Measurements from ENCODE around the gene HS3ST5.

Gene HS3ST5

DNA sequence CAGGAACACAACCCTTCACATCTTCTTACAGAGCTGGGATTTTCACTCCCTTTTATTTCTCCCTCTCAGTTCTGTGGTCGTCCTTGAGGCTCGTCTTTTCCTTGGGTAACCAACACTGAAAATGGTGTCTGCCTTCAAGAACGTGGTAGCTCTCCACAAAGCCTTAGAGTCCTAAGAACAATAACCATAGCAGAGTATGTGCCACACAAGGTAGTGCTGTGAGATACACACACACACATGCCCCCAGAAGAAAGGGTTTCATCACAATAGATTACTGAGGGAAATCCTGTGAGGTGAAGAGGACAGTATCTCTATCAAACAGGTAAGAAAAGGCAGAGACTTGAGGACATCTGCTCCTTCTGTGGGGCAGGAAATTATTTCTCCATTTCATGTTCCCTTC lies 267.0 kb downstream of the HS3ST5 start:
- no peaks in the 10 kb centered on the region for H3K4me1 Mint-ChIP-seq
- H3K9me3 Mint-ChIP-seq, result peaks cover 2% of the 10 kb centered on the region
- H3K27me3 Mint-ChIP-seq (ENCODE audit: low read depth), result peaks cover 1% of the 10 kb centered on the region
- no peaks in the 10 kb centered on the region for H3K36me3 Mint-ChIP-seq (ENCODE audit: low read depth)
- H3K4me3 Mint-ChIP-seq, result no peak overlapping the region
- TF ChIP-seq CTCF (IDR thresholded peaks at IDR 0.05; ENCODE audit: unreplicated experiment in 3 of 3), result no peak
- no peak overlapping the region for H3K27ac Mint-ChIP-seq

GRCh38 chr6:114075300-114075699 lies 267.5 kb downstream of the HS3ST5 start:
- no peaks in the 10 kb centered on the region for H3K36me3 Mint-ChIP-seq (ENCODE audit: low read depth)
- peaks cover 2% of the 10 kb centered on the region for H3K9me3 Mint-ChIP-seq
- no peaks in the 10 kb centered on the region for H3K27me3 Mint-ChIP-seq (ENCODE audit: low read depth)
- no peak overlapping the region for H3K27ac Mint-ChIP-seq
- no peak for TF ChIP-seq CTCF (IDR thresholded peaks at IDR 0.05; ENCODE audit: unreplicated experiment in 3 of 3)
- H3K4me3 Mint-ChIP-seq, result no peak overlapping the region
- no peaks in the 10 kb centered on the region for H3K4me1 Mint-ChIP-seq

DNA sequence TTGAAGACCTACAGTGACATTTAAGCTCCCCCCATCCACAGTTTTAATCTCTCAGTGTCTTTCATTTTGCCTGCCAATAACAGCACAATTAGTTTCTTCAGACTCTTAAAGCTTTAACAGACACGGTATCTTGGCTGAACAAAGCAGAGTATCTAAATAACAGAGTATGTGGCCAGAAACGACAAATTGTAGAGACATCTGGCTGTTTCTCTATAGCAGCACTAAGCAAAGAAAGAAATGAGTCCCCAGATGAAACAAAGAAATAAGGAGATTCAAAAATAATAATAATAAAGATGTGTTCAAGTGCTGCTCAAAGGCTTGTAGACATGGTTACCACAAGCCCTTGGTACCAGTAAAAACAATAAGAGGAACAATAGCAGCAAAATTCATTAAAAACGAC lies 274.1 kb downstream of the HS3ST5 start:
- H3K9me3 Mint-ChIP-seq, result no peaks in the 10 kb centered on the region
- no peaks in the 10 kb centered on the region for H3K27me3 Mint-ChIP-seq (ENCODE audit: low read depth)
- H3K4me3 Mint-ChIP-seq, result no peak overlapping the region
- no peak overlapping the region for H3K27ac Mint-ChIP-seq
- TF ChIP-seq CTCF (IDR thresholded peaks at IDR 0.05; ENCODE audit: unreplicated experiment in 3 of 3), result no peak
- H3K4me1 Mint-ChIP-seq, result no peaks in the 10 kb centered on the region
- no peaks in the 10 kb centered on the region for H3K36me3 Mint-ChIP-seq (ENCODE audit: low read depth)

- Mint-ChIP-seq H3K27me3 (ENCODE audit: low read depth) (no peaks in the 10 kb centered on the region), H3K4me3 (no peak overlapping the region), H3K9me3 (no peaks in the 10 kb centered on the region), H3K4me1 (no peaks in the 10 kb centered on the region), H3K27ac (no peak overlapping the region), H3K36me3 (ENCODE audit: low read depth) (no peaks in the 10 kb centered on the region)
- no peak for TF ChIP-seq CTCF (IDR thresholded peaks at IDR 0.05; ENCODE audit: unreplicated experiment in 3 of 3)
These were observed 274.7 kb downstream of the HS3ST5 start for GRCh38 chr6:114068116-114068515.

GRCh38 chr6:114064862-114065261 lies 278.0 kb downstream of the HS3ST5 start:
- no peak overlapping the region for H3K4me3 Mint-ChIP-seq
- no peaks in the 10 kb centered on the region for H3K27me3 Mint-ChIP-seq (ENCODE audit: low read depth)
- H3K4me1 Mint-ChIP-seq, result no peaks in the 10 kb centered on the region
- H3K9me3 Mint-ChIP-seq, result no peaks in the 10 kb centered on the region
- TF ChIP-seq CTCF (IDR thresholded peaks at IDR 0.05; ENCODE audit: unreplicated experiment in 3 of 3), result no peak
- no peaks in the 10 kb centered on the region for H3K36me3 Mint-ChIP-seq (ENCODE audit: low read depth)
- H3K27ac Mint-ChIP-seq, result no peak overlapping the region

DNA sequence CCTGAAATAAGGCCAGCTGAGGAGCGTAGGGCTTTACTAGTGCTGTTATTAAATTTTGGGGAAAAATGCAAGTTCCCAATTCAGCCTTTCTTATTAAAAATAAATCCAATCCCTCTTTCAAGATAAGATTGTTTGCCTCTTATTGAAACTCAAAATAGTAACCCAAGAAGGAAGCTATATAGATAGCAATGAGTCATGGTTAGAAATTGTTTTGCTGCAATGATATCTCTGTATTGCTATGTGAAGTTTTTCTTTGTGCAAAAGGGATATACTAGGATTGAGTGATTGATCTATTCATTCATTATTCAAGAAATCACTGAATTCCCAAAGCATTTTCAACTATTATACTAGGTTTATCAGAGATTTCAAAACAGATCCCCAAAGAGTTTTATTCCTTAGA lies 278.9 kb downstream of the HS3ST5 start:
- no peak for TF ChIP-seq CTCF (IDR thresholded peaks at IDR 0.05; ENCODE audit: unreplicated experiment in 3 of 3)
- no peaks in the 10 kb centered on the region for H3K36me3 Mint-ChIP-seq (ENCODE audit: low read depth)
- H3K9me3 Mint-ChIP-seq, result no peaks in the 10 kb centered on the region
- no peaks in the 10 kb centered on the region for H3K4me1 Mint-ChIP-seq
- no peaks in the 10 kb centered on the region for H3K27me3 Mint-ChIP-seq (ENCODE audit: low read depth)
- H3K27ac Mint-ChIP-seq, result no peak overlapping the region
- no peak overlapping the region for H3K4me3 Mint-ChIP-seq

Measured in nephron (organoid).